HCT116 (cell line): Measurements from ENCODE around the gene PPFIA2. TPM values are rescaled to one million over a fixed set of nuclear protein-coding genes. Genes with fewer than 3 reads are reported as not detected.

Experiments used
- ATAC-seq: fragments of 200-7000 bp; cut with Tn5 transposase; 2 replicates; pipeline ENCODE4 v1.9.1; 2020; ENCODE audit warnings: mild to moderate bottlenecking, moderate library complexity
- BruUV-seq: library from RNA; stranded (reverse); fragments of 400-500 nt; replicated peaks from 2 replicates; lab custom pipeline; 2021; lab: Mats Ljungman, UMichigan
- CTCF ChIA-PET: fragments of 300-600 bp; sonication (Branson Sonifier 250); formaldehyde crosslinking; loops from one replicate; lab custom pipeline; 2021; ENCODE audit warnings: antibody characterized with exemption; lab: Charles Lee
- POLR2A ChIA-PET: fragments of 300-600, 350-600 bp; sonication (Branson Sonifier 250); formaldehyde crosslinking; loops from one replicate; lab custom pipeline; 2021; ENCODE audit warnings: antibody characterized with exemption; lab: Charles Lee
- RAD21 ChIA-PET, 2 experiments: fragments of 300-600 bp; sonication (Branson Sonifier 250); formaldehyde crosslinking; loops; one replicate each; lab custom pipeline; 2023; ENCODE audit warnings: low total read pairs in 2 of 2; ENCODE audit not compliant: uncharacterized antibody in 2 of 2, unreplicated experiment in 2 of 2, low non-redundant PET in 1 of 2; lab: Charles Lee
- DNase-seq: peaks from one replicate; pipeline ENCODE4 v3.0.0-alpha.2; 2010; ENCODE audit warnings: low read depth, low spot score
- H2AFZ ChIP-seq: fragments of 200-600 bp; shearing (Covaris generic), sonication (generic); 2 replicates; pipeline ENCODE4 v1.6.1; 2017; ENCODE audit warnings: low read depth, mixed run types, mixed read lengths, antibody characterized with exemption, low read length; ENCODE audit not compliant: poor library complexity, severe bottlenecking
- H3K27ac ChIP-seq: 2 replicates; pipeline ENCODE4 v1.5.1; 2012; ENCODE audit warnings: low read depth, low read length
- H3K27me3 ChIP-seq: fragments of 200-600 bp; sonication (generic); 2 replicates; pipeline ENCODE4 v1.6.1; 2016; ENCODE audit warnings: mixed run types, low read length, mixed read lengths; ENCODE audit not compliant: insufficient read depth
- H3K36me3 ChIP-seq, 2 experiments: fragments of 200-500 bp in 1 of 2; fragments of 200-600 bp in 1 of 2; sonication (Bioruptor generic) in 1 of 2; sonication (generic) in 1 of 2; 2 replicates each; pipeline versions ENCODE4 v1.5.1 to v1.6.1; 2014 to 2016; ENCODE audit warnings: low read length in 2 of 2, inconsistent platforms in 1 of 2, mixed read lengths in 1 of 2, mixed run types in 1 of 2; ENCODE audit not compliant: insufficient read depth in 2 of 2, control insufficient read depth in 1 of 2
- H3K4me1 ChIP-seq, 2 experiments: fragments of 200-600 bp in 1 of 2; sonication (generic) in 1 of 2; 2 replicates each; pipeline versions ENCODE4 v1.5.1 to v1.6.1; 2012 to 2017; ENCODE audit warnings: low read length in 2 of 2, inconsistent platforms in 1 of 2, mild to moderate bottlenecking in 1 of 2, mixed read lengths in 1 of 2, mixed run types in 1 of 2, moderate library complexity in 1 of 2; ENCODE audit not compliant: insufficient read depth in 2 of 2, control insufficient read depth in 1 of 2
- H3K4me2 ChIP-seq: fragments of 200-600 bp; sonication (generic); 2 replicates; pipeline ENCODE4 v1.6.1; 2017; ENCODE audit warnings: mixed run types, low read length, mixed read lengths
- H3K4me3 ChIP-seq, 2 experiments: fragments of 200-600 bp in 1 of 2; sonication (generic) in 1 of 2; replicated peaks in 1 of 2; 2 replicates each; pipeline ENCODE4 v1.5.1; 2011 to 2016; ENCODE audit warnings: low read length in 2 of 2, control low read depth in 1 of 2, low read depth in 1 of 2, mild to moderate bottlenecking in 1 of 2, mixed read lengths in 1 of 2, mixed run types in 1 of 2
- H3K79me2 ChIP-seq: fragments of 200-600 bp; sonication (generic); 2 replicates; pipeline ENCODE4 v1.6.1; 2017; ENCODE audit warnings: mild to moderate bottlenecking, mixed run types, low read length, moderate library complexity, mixed read lengths; ENCODE audit not compliant: insufficient read depth
- H3K9ac ChIP-seq: fragments of 200-600 bp; sonication (generic); 2 replicates; pipeline ENCODE4 v1.6.1; 2016; ENCODE audit warnings: low read length, mixed read lengths
- H3K9me2 ChIP-seq: fragments of 200-600 bp; sonication (generic), shearing (Covaris generic); 2 replicates; pipeline ENCODE4 v1.6.1; 2017; ENCODE audit warnings: mixed run types, mild to moderate bottlenecking, moderate library complexity; ENCODE audit not compliant: insufficient read depth
- H3K9me3 ChIP-seq, 2 experiments: fragments of 200-500 bp in 1 of 2; fragments of 200-600 bp in 1 of 2; sonication (Bioruptor generic) in 1 of 2; sonication (generic) in 1 of 2; 2 replicates each; pipeline ENCODE4 v1.6.1; 2014 to 2017; ENCODE audit warnings: low read length in 2 of 2, mixed read lengths in 2 of 2, inconsistent platforms in 1 of 2, low read depth in 1 of 2, mild to moderate bottlenecking in 1 of 2, mixed run types in 1 of 2, moderate library complexity in 1 of 2; ENCODE audit not compliant: control insufficient read depth in 1 of 2, insufficient read depth in 1 of 2
- H4K20me1 ChIP-seq: fragments of 200-600 bp; sonication (generic), shearing (Covaris generic); 2 replicates; pipeline ENCODE4 v1.6.1; 2017; ENCODE audit warnings: mixed run types, mild to moderate bottlenecking, moderate library complexity; ENCODE audit not compliant: insufficient read depth
- CEBPB ChIP-seq: IDR thresholded peaks from 2 replicates; pipeline ENCODE4 v1.6.1; 2012; ENCODE audit warnings: low read depth
- ELF1 ChIP-seq: IDR thresholded peaks from 2 replicates; pipeline ENCODE4 v1.6.1; 2012; ENCODE audit warnings: low read depth, borderline replicate concordance
- EZH2 ChIP-seq: fragments of 200-600 bp; sonication (generic); IDR thresholded peaks from 2 replicates; pipeline ENCODE4 v1.6.1; 2017; ENCODE audit warnings: antibody characterized with exemption, mixed run types
- POLR2A ChIP-seq: IDR thresholded peaks from 2 replicates; pipeline ENCODE4 v1.7.0; 2011; ENCODE audit warnings: borderline replicate concordance; ENCODE audit not compliant: insufficient read depth, insufficient read length; ENCODE audit errors: extremely low read depth
- POLR2AphosphoS5 ChIP-seq: IDR thresholded peaks from 2 replicates; pipeline ENCODE4 v1.6.1; 2011; ENCODE audit warnings: mild to moderate bottlenecking, low read depth, low read length, moderate library complexity
- RAD21 ChIP-seq: IDR thresholded peaks from 2 replicates; pipeline ENCODE4 v1.6.1; 2012; ENCODE audit warnings: low read depth, mild to moderate bottlenecking
- SIN3A ChIP-seq: IDR thresholded peaks from 2 replicates; pipeline ENCODE4 v1.6.1; 2012; ENCODE audit warnings: low read depth
- YY1 ChIP-seq: IDR thresholded peaks from 2 replicates; pipeline ENCODE4 v1.6.1; 2011; ENCODE audit warnings: low read length, low read depth, moderate library complexity, mild to moderate bottlenecking; ENCODE audit not compliant: insufficient replicate concordance; ENCODE audit errors: extremely low read depth
- ZFX ChIP-seq: fragments of 450-650 bp; IDR thresholded peaks from 2 replicates; pipeline ENCODE4 v1.6.1; 2017
- intact Hi-C: fragments of 100-400 bp; cut with micrococcal nuclease; formaldehyde crosslinking; loops from 2 replicates; pipeline ENCODE4 v1.10.0; 2022
- total RNA-seq: library from RNA; stranded (reverse); gene quantifications from one replicate; pipeline ENCODE4 v1.2.1, GENCODE V29; 2021; ENCODE audit not compliant: unreplicated experiment
- TF ChIP-seq, protein P1 (sequence below), 3 experiments: fragments of 200-600 bp in 1 of 3; sonication (generic) in 1 of 3; IDR thresholded peaks in 2 of 3; conservative IDR thresholded peaks in 1 of 3; 2 replicates each; pipeline ENCODE4 v1.5.1; 2012 to 2017; ENCODE audit warnings: low read depth in 2 of 3, low read length in 2 of 3, antibody characterized with exemption in 1 of 3, borderline replicate concordance in 1 of 3, control low read depth in 1 of 3, mild to moderate bottlenecking in 1 of 3, mixed read lengths in 1 of 3, mixed run types in 1 of 3, moderate library complexity in 1 of 3; ENCODE audit not compliant: insufficient read depth in 1 of 3

Gene PPFIA2
- total RNA-seq, 1 experiment from 2014 or later, result not detected

DNA sequence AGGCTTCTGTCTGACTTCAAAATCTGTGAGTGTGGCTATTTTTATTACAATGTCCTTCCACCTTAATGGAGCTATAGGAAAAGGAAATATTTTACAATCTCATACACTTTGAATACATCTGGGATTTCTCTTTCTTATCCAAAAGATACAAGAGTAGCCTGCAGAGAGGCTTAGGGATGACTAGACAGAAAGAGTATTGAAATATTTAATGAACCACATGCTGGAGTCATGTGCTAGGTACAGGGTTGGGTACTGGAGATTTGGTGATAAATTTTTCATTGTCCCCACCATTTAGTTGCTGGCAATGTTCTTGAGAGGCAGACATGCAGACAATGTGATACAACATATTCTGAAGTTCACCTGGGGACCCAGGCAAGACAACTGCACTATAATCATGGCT, 126.0 kb downstream of the PPFIA2 start (continued):
- TF ChIP-seq ZFX (no peak), CEBPB (no peak)

DNA sequence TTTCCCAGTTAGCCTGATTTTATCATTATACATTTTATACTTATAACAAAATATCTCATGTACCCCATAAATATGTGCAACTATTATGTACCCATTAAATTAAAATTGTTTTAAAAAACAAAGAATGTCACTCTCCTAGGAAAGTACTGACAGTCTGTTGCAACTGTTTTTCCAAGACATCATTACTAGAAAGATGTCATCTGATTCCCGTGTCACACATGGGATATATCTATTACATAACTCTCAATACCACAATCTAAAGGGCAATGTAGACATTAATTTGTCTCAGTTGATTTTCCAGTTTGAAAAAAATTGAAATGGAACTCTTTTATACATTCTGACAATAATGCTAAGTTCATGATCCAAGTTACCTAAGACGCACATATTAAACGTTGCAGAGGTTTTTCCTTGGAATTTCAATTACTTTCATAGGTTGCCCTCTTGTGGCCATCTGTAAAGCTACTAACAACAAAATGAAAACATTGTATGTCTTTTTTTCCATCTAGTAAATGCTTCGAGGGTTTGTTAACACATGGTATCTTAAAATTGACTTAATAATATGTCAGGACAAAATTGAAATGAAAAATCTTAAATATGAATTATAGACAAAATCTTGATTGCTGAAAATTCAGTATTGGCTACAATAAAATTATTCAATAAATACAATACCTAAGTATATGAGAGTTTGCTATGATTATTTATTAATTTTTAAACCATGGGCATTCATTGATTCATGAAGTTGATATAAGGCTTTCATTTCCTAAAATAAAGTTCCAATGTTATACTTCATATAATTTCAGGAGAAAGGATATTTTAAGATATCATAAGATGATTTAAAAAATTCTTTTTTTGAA, 131.6 kb downstream of the PPFIA2 start:
- Histone ChIP-seq H3K9me2 (no peaks in the 10 kb centered on the region), H4K20me1 (no peaks in the 10 kb centered on the region), H3K4me2 (no peak overlapping the region), H3K9me3 (no peaks in the 10 kb centered on the region), H3K4me1 (no peaks in the 10 kb centered on the region), H3K79me2 (no peaks in the 10 kb centered on the region), H3K36me3 (no peaks in the 10 kb centered on the region), H3K9ac (no peak overlapping the region), H3K27me3 (no peaks in the 10 kb centered on the region), H3K27ac (no peak overlapping the region), H3K4me3 (no peak overlapping the region), H2AFZ (peak overlapping the region; percentile 71)
- CTCF ChIA-PET, result interaction anchor here (1.1 to 1.9 kb wide), 3 partner anchors 17 to 370 kb away, joined by 3 to 4 read pairs (median 4); no protein-coding TSS in a partner anchor
- DNase-seq (peak; percentile 52), ATAC-seq (peak; percentile 50)
- POLR2A ChIA-PET, result no interaction called here
- RAD21 ChIA-PET, result no interaction called here
- TF ChIP-seq POLR2AphosphoS5, result no peak
- TF ChIP-seq ZFX, result no peak
- TF ChIP-seq EZH2, result no peak
- TF ChIP-seq ELF1, result no peak
- TF ChIP-seq RAD21, result peak; percentile 80
- TF ChIP-seq, protein P1, sequence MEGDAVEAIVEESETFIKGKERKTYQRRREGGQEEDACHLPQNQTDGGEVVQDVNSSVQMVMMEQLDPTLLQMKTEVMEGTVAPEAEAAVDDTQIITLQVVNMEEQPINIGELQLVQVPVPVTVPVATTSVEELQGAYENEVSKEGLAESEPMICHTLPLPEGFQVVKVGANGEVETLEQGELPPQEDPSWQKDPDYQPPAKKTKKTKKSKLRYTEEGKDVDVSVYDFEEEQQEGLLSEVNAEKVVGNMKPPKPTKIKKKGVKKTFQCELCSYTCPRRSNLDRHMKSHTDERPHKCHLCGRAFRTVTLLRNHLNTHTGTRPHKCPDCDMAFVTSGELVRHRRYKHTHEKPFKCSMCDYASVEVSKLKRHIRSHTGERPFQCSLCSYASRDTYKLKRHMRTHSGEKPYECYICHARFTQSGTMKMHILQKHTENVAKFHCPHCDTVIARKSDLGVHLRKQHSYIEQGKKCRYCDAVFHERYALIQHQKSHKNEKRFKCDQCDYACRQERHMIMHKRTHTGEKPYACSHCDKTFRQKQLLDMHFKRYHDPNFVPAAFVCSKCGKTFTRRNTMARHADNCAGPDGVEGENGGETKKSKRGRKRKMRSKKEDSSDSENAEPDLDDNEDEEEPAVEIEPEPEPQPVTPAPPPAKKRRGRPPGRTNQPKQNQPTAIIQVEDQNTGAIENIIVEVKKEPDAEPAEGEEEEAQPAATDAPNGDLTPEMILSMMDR (IDR thresholded peaks at IDR 0.05 in 2 of 3, conservative IDR thresholded peaks at IDR 0.05 in 1 of 3; ENCODE audit: borderline replicate concordance in 1 of 3, insufficient read depth in 1 of 3, low read depth in 2 of 3, low read length in 2 of 3), result peak; percentile 46 to 75 (median 74)
- TF ChIP-seq SIN3A, result no peak
- TF ChIP-seq POLR2A, result no peak
- no peak for TF ChIP-seq YY1
- no peak for TF ChIP-seq CEBPB
- intact Hi-C loops, result loop anchor here (1.0 to 2.0 kb wide), 3 partner anchors 176 to 358 kb away; no protein-coding TSS in a partner anchor
- BruUV-seq, result no TSS peak
